HepG2 (cell line): ENCODE measurements around the gene CLCN1. TPM values are rescaled to one million over a fixed set of nuclear protein-coding genes. Genes with fewer than 3 reads are reported as not detected.
A peak's percentile ranks its signal among the peaks of the same experiment; 100 is the strongest.

Experiments used
- SMAD1 ChIP-seq: sonication (generic); formaldehyde crosslinking; IDR thresholded peaks from 2 replicates; pipeline ENCODE4 v1.4.0; 2020; ENCODE audit warnings: missing genetic modification reagents, low read depth, mild to moderate bottlenecking, borderline replicate concordance
- YY1 ChIP-seq: IDR thresholded peaks from 2 replicates; pipeline ENCODE4 v1.6.1; 2011; ENCODE audit warnings: low read length, low read depth, moderate library complexity, mild to moderate bottlenecking; ENCODE audit not compliant: insufficient read depth, insufficient replicate concordance
- ZBTB3 ChIP-seq: sonication (generic); formaldehyde crosslinking; IDR thresholded peaks from 2 replicates; pipeline ENCODE4 v1.4.0; 2020; ENCODE audit warnings: low read depth, mild to moderate bottlenecking, moderate library complexity, missing genetic modification reagents, borderline replicate concordance
- ZBTB34 ChIP-seq: sonication (generic); formaldehyde crosslinking; IDR thresholded peaks from 2 replicates; pipeline ENCODE4 v1.8.0; 2022; ENCODE audit warnings: mild to moderate bottlenecking, missing genetic modification reagents
- ZNF512 ChIP-seq: sonication (generic); formaldehyde crosslinking; IDR thresholded peaks from 2 replicates; pipeline ENCODE4 v1.4.0; 2020; ENCODE audit warnings: mild to moderate bottlenecking, missing genetic modification reagents
- polyA plus RNA-seq, 8 experiments: library from polyadenylated mRNA; depleted of rRNA in 3 of 8; stranded (reverse) in 7 of 8; unstranded in 1 of 8; fragments of >200 nt; fragmentation: Illumina TruSeq in 4 of 8; extraction: Trizol in 4 of 8; gene quantifications; 2 replicates each; pipeline versions ENCODE4 v1.2.1 to v1.2.3, GENCODE V29; 2011 to 2016; ENCODE audit warnings: low read depth in 4 of 8, missing spikeins in 1 of 8, mixed read lengths in 1 of 8; ENCODE audit not compliant: insufficient read depth in 1 of 8
- total RNA-seq, 5 experiments: library from RNA; depleted of rRNA; stranded (reverse); fragments of >200 nt; fragmentation: Illumina TruSeq; extraction: Trizol; gene quantifications; 2 replicates each; pipeline ENCODE4 v1.2.3, GENCODE V29; 2016; ENCODE audit warnings: low read depth in 1 of 5
- TF ChIP-seq, protein P1 (sequence below): sonication (generic); formaldehyde crosslinking; IDR thresholded peaks from 2 replicates; pipeline ENCODE4 v1.4.0; 2020; ENCODE audit warnings: missing genetic modification reagents
- TF ChIP-seq, protein P2 (sequence below): sonication (generic); formaldehyde crosslinking; IDR thresholded peaks from 2 replicates; pipeline ENCODE4 v1.8.0; 2023; ENCODE audit warnings: mild to moderate bottlenecking, missing genetic modification reagents

The CLCN1 gene
- total and polyA plus RNA-seq, 2 of the 13 experiments (the other 11 are each of a cell fraction or from before 2014, with no cell fraction given), result 0.01 TPM; not detected in 1

GRCh38 chr7:143380646-143381426 is 64.9 kb downstream of the CLCN1 start, which contains the start of gene ZYX (continued):
- TF ChIP-seq ZNF512 (CRISPR knock-in tag), result no peak
- no peak for TF ChIP-seq ZBTB34 (CRISPR knock-in tag)
- peak; percentile 19 for TF ChIP-seq YY1
- TF ChIP-seq SMAD1 (CRISPR knock-in tag), result 0 out of 2 replicates have a peak, but pooled peaks have one; percentile 40
- TF ChIP-seq, protein P1, sequence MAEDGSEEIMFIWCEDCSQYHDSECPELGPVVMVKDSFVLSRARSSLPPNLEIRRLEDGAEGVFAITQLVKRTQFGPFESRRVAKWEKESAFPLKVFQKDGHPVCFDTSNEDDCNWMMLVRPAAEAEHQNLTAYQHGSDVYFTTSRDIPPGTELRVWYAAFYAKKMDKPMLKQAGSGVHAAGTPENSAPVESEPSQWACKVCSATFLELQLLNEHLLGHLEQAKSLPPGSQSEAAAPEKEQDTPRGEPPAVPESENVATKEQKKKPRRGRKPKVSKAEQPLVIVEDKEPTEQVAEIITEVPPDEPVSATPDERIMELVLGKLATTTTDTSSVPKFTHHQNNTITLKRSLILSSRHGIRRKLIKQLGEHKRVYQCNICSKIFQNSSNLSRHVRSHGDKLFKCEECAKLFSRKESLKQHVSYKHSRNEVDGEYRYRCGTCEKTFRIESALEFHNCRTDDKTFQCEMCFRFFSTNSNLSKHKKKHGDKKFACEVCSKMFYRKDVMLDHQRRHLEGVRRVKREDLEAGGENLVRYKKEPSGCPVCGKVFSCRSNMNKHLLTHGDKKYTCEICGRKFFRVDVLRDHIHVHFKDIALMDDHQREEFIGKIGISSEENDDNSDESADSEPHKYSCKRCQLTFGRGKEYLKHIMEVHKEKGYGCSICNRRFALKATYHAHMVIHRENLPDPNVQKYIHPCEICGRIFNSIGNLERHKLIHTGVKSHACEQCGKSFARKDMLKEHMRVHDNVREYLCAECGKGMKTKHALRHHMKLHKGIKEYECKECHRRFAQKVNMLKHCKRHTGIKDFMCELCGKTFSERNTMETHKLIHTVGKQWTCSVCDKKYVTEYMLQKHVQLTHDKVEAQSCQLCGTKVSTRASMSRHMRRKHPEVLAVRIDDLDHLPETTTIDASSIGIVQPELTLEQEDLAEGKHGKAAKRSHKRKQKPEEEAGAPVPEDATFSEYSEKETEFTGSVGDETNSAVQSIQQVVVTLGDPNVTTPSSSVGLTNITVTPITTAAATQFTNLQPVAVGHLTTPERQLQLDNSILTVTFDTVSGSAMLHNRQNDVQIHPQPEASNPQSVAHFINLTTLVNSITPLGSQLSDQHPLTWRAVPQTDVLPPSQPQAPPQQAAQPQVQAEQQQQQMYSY, result peak; percentile 53; the same call in 1 of the 2 replicates
- TF ChIP-seq, protein P2, sequence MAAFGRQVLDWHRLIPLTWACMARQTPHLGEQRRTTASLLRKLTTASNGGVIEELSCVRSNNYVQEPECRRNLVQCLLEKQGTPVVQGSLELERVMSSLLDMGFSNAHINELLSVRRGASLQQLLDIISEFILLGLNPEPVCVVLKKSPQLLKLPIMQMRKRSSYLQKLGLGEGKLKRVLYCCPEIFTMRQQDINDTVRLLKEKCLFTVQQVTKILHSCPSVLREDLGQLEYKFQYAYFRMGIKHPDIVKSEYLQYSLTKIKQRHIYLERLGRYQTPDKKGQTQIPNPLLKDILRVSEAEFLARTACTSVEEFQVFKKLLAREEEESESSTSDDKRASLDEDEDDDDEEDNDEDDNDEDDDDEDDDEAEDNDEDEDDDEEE, result 0 out of 2 replicates have a peak, but pooled peaks have one; percentile 58
- no peak for TF ChIP-seq ZBTB3 (CRISPR knock-in tag)
